Nephron (organoid): Measurements from ENCODE around the gene ZNF222.

Experiments
- H3K27ac Mint-ChIP-seq, 3 experiments: 2 replicates each; pipeline ENCODE4 v1.8.0; 2020; ENCODE audit warnings: mixed read lengths in 3 of 3, mild to moderate bottlenecking in 2 of 3, moderate library complexity in 1 of 3
- H3K27me3 Mint-ChIP-seq: 2 replicates; pipeline ENCODE4 v1.8.0; 2021; ENCODE audit warnings: low read depth, mild to moderate bottlenecking, moderate library complexity, mixed read lengths
- H3K36me3 Mint-ChIP-seq: 2 replicates; pipeline ENCODE4 v1.8.0; 2020; ENCODE audit warnings: low read depth, mixed read lengths
- H3K4me1 Mint-ChIP-seq: 2 replicates; pipeline ENCODE4 v1.8.0; 2020; ENCODE audit warnings: mixed read lengths
- H3K4me3 Mint-ChIP-seq, 3 experiments: 2 replicates each; pipeline ENCODE4 v1.8.0; 2020; ENCODE audit warnings: mild to moderate bottlenecking in 3 of 3, mixed read lengths in 3 of 3, moderate library complexity in 2 of 3
- H3K9me3 Mint-ChIP-seq: 2 replicates; pipeline ENCODE4 v1.8.0; 2020; ENCODE audit warnings: mixed read lengths
- CTCF ChIP-seq, 3 experiments: fragments of 200-600 bp; sonication (generic); IDR thresholded peaks; one replicate each; pipeline ENCODE4 v1.5.0; 2021; ENCODE audit warnings: antibody characterized with exemption in 3 of 3; ENCODE audit not compliant: unreplicated experiment in 3 of 3

ZNF222 gene

DNA sequence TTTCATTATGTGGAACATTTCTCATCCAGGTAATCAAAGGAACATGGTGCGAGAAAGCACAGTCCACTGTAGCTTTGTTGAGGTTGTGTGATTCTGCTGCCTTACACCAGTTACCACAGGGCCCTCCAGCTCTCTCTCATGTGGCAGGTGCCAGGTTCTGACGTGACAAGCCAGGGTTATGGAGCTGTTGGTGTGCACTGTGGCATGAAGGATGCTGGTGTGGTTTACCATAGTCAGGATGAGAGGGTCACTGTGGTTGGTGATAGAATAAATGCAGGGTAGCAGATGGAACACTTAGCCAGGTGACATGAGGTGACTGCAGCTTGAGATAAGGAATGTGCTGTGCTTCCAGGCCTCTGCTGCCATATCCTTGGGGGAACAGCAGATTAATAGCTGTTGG lies 34.0 kb downstream of the ZNF222 start:
- no peak overlapping the region for H3K4me3 Mint-ChIP-seq
- H3K4me1 Mint-ChIP-seq: peaks cover under 1% of the 10 kb centered on the region
- H3K27me3 Mint-ChIP-seq: no peaks in the 10 kb centered on the region
- H3K27ac Mint-ChIP-seq: no peak overlapping the region
- peaks cover 94% of the 10 kb centered on the region for H3K36me3 Mint-ChIP-seq
- H3K9me3 Mint-ChIP-seq: no peaks in the 10 kb centered on the region
- no peak for TF ChIP-seq CTCF (IDR thresholded peaks at IDR 0.05; ENCODE audit: unreplicated experiment in 3 of 3)

- Mint-ChIP-seq H3K27ac (no peak overlapping the region), H3K27me3 (no peaks in the 10 kb centered on the region), H3K9me3 (peaks cover 8% of the 10 kb centered on the region), H3K4me1 (no peaks in the 10 kb centered on the region), H3K36me3 (peaks cover 96% of the 10 kb centered on the region), H3K4me3 (no peak overlapping the region)
- no peak for TF ChIP-seq CTCF (IDR thresholded peaks at IDR 0.05; ENCODE audit: unreplicated experiment in 3 of 3)
These were observed 35.9 kb downstream of the ZNF222 start for GRCh38 chr19:44061038-44061437.

DNA sequence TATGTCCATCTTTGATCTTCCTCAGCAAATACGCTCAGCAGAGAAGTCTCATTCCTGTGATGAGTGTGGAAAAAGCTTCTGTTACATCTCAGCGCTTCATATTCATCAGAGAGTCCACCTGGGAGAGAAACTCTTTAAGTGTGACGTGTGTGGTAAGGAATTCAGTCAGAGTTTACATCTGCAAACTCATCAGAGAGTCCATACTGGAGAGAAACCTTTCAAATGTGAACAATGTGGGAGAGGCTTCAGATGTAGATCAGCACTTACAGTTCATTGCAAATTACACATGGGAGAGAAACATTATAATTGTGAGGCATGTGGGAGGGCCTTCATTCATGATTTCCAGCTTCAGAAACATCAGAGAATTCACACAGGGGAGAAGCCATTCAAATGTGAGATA lies 41.1 kb downstream of the ZNF222 start:
- Mint-ChIP-seq H3K4me3 (no peak overlapping the region), H3K27ac (no peak overlapping the region), H3K36me3 (peaks cover 91% of the 10 kb centered on the region), H3K9me3 (peaks cover 45% of the 10 kb centered on the region), H3K4me1 (peaks cover 1% of the 10 kb centered on the region), H3K27me3 (no peaks in the 10 kb centered on the region)
- no peak for TF ChIP-seq CTCF (IDR thresholded peaks at IDR 0.05; ENCODE audit: unreplicated experiment in 3 of 3)

DNA sequence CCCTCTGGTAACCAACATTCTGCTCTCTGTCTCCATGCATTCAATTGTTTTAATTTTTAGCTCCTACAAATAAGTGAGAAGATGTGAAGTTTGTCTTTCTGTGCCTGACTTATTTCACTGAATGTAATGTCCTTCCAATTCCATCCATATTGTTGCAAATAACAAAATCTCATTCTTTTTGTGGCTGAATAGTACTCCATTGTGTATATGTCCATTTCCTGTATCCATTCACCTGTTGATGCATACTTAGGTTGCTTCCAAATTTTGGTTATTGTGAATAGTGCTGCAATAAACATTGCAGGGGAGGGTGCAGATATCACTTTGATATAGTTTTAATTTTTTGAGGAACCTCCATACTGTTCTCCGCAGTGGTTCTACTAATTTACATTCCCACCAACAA lies 44.2 kb downstream of the ZNF222 start:
- no peak for TF ChIP-seq CTCF (IDR thresholded peaks at IDR 0.05; ENCODE audit: unreplicated experiment in 3 of 3)
- Mint-ChIP-seq H3K9me3 (peaks cover 51% of the 10 kb centered on the region), H3K36me3 (peaks cover 74% of the 10 kb centered on the region), H3K4me1 (peaks cover 17% of the 10 kb centered on the region), H3K27ac (no peak overlapping the region), H3K4me3 (no peak overlapping the region), H3K27me3 (no peaks in the 10 kb centered on the region)

DNA sequence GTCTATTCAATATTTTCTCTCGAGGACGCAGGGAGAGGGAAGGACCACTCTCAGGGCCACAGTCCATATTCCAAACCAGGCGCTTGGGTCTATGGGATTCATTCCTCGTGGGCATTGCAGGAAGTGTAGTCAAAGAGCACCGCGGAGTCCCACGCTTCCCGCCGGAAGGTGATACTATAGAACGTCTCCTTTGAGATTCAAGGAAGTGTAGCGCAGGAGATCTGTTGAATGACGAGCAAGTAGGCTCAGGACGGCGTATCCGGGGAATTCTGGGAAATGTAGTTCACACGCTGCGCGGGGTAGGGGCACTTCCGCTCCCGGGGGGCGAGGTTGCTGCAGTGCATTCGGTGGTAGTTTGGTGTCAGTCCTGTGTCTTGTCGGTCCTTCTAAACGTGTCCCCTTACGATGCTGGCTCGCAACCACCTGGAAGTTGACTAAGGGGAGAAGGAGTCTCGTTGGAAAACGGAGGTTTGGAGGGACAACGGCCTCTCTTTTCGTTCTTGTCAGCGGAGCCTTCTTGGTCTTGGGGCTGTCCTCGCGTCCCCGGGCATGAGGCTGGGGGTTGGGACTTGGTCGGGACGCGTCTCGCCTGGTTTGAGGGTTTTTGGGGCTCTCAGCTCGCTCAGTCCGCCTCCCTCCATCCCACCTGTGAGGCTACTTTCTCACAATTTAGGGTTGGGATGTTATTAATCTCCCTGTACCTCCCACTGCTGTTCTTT lies 46.8 kb downstream of the ZNF222 start, which contains the start of gene ZNF284:
Gene ZNF284 (plus strand): TSS at position 336 of the 719 bp plus-strand sequence. CDS start 4,231 bp downstream, outside the sequence.
- H3K27me3 Mint-ChIP-seq: no peaks in the 10 kb centered on the region
- no peak for TF ChIP-seq CTCF (IDR thresholded peaks at IDR 0.05; ENCODE audit: unreplicated experiment in 3 of 3)
- peaks cover 63% of the 10 kb centered on the region for H3K36me3 Mint-ChIP-seq
- peak within 1 kb of the TSS; percentile 57 to 90 (median 74) for H3K27ac Mint-ChIP-seq
- H3K4me3 Mint-ChIP-seq: peak within 1 kb of the TSS; percentile 88 to 94 (median 90)
- H3K9me3 Mint-ChIP-seq: peaks cover 34% of the 10 kb centered on the region
- H3K4me1 Mint-ChIP-seq: peaks cover 17% of the 10 kb centered on the region
